Stimulated activated CD8-positive, alpha-beta memory T cell treated with anti-CD3 and anti-CD28 coated beads, Interleukin-7, amount 100 ng/mL, for 4 hours (primary cell): ENCODE data around the gene SMIM24.
"Not testable (repeated sequence)": the region's sequence is repeated elsewhere in the genome, so short reads cannot be mapped to it uniquely, and the experiment has no call there.

Experiments used
- DNase-seq, 2 donors: peaks; one replicate each; pipeline ENCODE4 v3.0.0-alpha.2; 2020; ENCODE audit warnings: low read depth in 2 of 2

Gene SMIM24

DNA sequence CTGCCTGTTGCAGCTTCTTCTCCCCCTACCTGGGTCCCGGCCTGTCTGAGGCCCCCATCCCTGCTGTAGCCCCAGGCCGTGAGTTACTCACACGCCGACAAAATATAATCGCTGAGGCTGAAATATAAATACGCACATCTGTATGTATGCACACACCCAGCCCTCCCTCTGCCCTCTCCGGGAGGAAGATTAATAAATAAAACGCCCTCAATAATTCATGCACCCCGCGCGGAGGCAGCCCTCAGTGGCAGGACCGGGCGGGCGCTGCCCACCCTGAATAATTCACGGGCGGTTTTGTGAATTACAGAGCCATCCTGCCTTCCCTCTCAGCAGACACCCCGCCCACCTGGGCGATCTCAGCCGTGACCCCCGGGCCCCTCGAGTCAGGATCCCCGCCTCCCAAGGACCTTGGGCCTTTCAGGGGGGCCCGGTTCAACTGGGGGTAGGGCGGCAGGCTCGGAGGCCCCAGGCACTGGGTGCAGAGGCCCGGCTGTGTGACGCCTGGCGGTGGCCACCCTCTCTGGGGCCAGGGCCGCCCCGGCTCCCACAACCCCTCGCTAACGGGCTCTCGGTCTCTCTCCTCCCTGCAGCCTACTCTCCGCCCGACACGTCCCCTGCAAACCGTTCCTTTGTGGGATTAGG, 24.2 kb downstream of the SMIM24 start:
- DNase-seq, result no peak

DNA sequence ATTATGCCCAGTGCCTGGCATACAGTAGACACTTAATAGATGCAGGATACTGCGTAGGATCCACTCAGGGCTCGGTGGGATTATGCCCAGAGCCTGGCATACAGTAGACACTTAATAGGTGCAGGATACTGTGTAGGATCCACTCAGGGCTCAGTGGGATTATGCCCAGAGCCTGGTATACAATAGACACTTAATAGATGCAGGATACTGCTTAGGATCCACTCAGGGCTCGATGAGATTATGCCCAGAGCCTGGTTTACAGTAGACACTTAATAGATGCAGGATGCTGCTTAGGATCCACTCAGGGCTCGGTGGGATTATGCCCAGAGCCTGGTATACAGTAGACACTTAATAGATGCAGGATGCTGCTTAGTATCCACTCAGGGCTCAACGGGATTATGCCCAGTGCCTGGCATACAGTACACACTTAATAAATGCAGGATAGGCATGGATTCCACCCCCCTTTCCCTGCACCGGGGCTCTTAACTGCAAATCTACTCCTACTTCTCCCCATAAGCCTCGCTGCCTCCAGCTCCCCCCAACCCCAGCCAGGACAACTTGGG, 24.9 kb downstream of the SMIM24 start:
- no peak for DNase-seq

DNA sequence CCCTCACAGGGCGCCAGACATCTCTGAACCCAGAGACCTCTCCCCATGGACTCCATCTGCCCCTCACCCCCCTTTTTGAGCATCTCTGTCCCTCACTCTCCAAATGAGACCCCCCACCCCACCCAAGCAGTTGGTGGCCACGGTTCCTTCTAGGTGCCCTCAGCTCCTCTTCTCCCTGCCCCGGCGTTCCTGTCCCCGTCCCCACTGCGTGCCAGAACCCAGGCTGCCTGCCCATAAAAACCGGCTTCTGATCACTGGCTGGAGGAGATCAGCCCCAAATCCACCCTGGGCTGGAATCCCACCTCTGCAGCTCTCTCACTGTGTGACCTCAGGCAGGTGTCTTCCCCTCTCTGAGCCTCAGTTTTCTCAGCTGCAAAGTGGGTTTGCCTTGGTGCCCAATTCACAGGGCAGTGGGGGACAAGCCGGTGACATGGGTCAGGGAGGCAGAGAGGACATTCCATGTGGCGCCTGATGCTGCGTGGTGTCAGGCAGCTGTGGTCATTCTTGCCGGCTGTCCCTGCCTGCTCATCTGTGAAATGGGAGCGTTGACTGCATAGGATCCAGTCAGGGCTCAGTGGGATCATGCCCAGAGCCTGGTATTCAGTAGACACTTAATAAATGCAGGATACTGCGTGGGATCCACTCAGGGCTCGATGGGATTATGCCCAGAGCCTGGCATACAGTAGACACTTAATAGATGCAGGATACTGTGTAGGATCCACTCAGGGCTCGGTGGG, 25.5 kb downstream of the SMIM24 start:
- DNase-seq, result no peak

DNA sequence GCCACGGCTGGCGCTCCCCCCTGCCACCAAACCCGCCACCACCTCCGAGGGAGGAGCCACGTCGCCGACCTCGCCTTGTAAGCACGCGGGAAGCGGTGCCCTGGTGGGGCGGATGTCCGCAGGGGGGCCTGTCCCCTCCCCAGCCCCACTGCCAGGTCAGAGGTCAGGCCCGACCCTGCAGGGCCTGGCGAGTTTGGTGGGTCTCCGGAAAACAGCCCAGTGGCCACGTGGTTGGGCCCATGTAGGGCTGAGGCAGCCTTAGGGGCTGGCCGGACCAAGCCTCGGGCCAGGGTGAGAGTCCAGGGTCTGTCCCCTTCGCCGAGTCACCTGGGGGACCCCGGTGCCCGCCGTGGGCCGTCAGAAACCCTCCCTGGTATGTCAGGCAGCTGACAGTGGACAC, 26.5 kb downstream of the SMIM24 start:
- DNase-seq, result no peak

DNA sequence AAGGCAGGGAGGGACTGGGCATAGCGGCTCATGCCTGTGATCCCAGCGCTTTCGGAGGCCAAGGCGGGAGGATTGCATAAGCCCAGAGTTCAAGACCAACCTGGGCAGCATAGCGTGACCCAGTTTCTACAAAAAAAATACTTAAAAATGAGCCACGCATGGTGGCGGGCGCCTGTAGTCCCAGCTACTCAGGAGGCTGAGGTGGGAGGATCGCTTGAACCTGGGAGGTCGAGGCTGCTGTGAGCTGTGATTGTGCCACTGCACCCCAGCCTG, 27.4 kb downstream of the SMIM24 start:
- DNase-seq, result not testable (repeated sequence)

DNA sequence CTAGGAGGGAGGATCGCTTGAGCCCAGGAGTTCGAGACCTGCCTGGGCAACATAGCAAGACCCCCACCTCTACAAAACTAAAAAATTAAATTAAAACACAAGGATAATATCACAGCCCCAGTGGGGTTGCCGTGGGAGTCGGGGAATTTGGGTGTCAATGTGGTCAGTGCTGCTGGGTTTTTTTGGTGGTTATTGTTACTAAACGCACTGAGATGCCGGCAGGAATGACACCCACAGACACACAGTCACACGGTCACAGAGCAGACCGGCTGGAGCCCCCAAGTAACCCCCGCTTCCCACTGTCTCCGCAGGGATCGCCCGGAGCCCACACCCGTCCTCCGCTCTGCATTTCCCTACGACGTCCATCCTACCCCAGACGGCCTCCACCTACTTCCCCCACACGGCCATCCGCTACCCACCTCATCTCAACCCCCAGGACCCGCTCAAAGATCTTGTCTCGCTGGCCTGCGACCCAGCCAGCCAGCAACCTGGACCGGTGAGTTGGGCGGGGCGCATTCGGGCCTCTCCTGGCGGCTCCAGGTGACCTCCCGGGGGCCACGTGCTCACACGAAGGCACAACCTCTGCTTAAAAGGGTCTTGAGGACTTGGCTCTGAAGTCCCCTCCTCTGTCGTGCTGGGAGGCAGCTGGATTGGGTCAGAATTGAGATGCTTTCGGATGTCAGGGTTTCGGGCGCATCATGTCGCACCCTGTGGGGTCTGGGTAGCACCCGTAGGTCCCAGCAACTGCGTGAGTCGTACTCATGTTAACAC, 28.0 kb downstream of the SMIM24 start:
- DNase-seq, result no peak

DNA sequence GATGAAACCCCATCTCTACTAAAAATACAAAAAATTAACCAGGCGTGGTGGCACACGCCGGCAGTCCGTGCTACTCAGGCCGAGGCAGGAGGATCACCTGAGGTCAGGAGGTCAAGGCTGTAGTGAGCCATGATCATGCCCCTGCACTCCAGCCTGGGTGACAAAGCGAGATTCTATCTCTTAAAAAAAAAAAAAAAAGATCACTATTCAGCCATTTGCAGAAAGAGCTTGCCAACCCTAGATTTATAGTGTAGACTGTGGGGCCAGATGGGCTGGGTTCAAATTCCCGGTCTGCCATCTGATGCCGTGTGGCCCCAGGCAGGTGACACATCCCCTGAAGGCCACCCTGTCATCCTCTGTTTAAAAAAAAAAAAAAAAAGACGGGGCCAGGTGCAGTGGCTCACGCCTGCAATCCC, 28.9 kb downstream of the SMIM24 start:
- DNase-seq, result no peak

DNA sequence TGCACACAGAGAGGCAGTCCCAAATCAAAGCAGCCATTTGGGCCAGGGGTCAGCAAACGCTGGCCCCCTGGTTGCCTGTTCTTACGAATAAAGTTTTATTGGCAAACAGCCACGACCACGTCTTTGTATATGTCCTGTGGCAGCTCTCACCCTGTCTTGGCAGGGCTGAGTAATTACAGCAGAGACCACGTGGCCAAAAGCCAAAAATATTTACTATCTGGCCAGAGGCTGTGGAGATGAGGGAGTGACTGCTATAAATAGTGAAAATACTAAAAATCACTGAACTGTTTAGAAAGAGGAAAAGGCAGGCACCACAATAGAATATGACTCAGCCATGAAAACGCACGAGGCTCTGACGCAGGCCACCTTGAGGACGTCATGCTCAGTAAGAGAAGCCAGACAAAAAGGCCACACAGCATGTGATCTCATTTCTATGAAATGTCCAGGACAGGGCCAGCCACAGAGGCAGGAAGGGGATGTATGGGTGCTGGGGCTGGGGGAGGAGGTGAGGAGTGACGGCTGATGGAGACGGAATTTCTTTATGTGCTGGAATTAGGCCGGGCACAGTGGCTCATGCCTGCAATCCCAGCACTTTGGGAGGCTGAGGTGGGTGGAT, 29.4 kb downstream of the SMIM24 start:
- DNase-seq, result no peak

DNA sequence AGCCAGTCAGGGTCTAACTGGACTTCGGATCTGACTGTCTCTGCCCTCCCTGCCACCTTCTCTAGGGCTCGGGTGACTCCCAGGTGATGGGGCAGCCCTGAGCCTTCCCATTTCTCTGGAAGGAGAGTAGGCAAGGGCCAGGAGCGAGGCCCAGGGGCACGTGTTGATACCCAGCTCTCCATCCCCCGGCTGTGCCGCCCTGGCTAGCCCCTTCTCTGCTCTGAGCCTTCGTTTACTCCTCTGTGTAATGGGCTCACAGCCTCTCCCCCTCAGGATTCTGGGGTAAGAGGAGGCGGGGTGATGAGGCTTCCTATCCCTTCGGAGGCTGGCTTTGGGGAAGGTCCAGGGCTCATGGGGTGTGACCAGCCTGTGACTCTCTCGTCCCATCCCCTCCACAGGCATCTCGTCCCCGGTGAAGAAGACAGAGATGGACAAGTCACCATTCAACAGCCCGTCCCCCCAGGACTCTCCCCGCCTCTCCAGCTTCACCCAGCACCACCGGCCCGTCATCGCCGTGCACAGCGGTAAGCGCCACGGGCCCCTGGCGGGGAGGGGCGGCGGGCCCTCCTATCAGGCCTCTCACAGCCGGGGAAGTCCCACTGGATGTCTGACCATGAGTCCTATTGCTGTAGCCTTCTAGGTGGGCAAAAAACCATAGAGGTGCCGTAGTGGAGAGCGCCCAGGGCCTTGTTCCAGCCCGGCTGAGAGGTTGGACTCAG, 31.6 kb downstream of the SMIM24 start:
- no peak for DNase-seq

DNA sequence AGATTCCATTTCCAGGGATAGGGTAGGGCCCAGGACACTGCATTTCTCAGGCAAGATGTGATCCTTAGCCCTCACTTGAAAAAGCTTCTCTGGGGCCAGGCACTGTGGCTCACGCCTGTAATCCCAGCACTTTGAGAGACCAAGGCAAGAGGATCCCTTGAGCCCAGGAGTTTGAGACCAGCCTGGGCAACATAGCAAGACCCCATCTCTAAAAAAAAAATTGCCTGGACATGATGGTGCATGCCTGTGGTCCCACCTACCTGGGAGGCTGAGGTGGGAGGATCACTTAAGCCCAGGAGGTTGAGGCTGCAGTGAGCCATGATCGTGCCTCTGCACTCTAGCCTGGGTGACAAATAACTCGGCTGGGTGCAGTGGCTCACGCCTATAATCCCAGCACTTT, 33.7 kb downstream of the SMIM24 start:
- not testable (repeated sequence) for DNase-seq

DNA sequence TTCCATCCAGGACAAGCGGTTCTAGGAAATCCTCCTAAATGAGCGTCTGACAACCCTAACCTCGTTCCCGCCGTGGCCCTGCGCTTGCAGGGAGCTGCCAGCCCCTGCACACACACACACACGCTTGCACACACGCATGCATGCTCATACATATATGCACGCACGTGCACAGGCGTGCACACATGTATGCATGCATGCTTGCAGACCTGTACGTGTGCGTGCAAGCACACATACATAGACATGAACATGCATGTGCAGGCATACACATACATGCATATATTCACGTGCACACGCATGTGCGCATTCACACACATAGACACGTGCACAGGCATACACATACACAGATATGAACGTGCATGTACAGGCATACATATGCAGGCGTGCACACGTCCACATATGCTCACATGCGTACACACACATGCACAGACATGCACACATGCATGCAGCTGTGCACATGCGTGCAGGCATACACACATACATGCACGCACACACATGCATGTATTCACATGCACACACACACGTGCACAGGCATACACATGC, 35.6 kb downstream of the SMIM24 start:
- DNase-seq, result no peak

DNA sequence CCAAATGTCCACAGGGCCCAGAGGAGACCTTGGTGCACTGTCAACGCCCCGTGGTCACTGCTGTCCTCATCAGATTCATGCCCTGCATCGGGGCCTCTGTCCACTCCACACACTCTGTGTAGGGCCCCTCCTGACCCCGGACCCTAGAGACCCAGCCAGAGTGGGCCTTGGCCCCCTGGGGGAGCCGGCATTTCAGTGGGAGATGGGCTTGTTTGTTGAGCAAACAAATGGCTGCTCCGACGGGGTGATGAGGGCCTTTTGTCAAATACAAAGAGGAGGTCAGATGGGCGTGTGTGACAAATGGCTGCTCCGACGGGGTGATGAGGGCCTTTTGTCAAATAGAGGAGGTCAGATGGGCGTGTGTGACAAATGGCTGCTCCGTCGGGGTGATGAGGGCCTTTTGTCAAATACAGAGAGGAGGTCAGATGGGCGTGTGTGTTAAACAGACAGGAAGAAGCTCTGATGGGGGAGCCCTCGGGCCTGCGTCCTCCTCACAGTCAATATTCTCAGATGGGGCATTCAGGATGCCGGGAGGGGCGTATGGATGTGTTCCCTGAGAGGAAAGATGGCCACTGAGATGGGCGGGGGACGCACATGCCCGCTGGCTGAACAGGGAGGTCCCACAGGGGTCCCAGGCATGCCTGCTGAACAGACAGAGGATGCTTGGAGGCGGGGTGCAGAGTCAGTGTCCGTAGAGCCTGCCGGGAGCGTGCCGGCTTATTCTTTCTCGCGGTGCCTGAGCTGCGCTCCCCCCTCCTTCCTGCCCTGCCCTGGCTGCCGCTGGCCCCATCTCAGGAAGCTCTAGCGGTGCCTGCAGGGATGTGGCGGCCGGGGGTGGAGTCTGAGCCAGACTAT, 36.3 kb downstream of the SMIM24 start:
- no peak for DNase-seq

DNA sequence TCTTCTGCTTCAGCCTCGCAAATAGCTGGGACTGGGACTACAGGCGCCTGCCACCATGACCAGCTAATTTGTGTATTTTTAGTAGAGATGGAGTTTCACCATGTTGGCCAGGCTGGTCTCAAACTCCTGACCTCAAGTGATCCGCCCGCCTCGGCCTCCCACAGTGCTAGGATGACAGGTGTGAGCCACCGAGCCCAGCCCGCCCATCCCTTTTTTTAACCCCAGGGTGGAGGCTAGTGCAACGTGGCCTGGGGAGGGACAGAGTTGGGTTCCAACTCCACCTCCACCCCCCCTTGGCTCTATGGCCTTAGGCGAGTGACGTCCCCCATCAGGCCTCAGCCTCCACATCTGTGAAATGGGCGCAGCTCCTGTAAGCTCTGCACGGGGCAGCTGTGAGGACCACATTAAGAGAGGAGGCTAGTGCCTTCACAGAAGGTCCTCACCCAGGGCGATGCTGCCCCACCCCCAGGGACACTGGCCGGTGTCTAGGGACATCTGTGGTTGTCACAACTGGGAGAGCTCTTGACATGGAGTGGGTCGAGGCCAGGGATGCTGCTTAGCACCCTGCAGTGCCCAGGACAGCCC, 37.7 kb downstream of the SMIM24 start:
- no peak for DNase-seq

DNA sequence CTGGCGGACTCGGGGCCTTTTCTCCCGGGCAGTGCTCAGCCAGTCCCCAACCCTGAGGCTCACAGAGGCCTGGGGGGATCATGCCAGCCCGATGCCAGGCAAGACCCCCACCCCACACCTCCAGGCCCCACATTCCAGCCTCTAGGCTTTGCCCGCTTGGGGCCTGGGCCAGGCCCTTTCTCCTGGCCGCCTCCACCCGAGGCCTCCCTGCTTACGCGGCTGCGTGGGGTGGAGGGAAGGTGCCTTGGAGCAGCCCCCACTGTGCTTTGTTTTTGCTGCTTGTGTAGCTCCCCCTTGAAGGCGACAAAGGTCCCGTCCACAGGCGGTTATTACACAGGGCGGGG, 38.4 kb downstream of the SMIM24 start:
- DNase-seq, result no peak

DNA sequence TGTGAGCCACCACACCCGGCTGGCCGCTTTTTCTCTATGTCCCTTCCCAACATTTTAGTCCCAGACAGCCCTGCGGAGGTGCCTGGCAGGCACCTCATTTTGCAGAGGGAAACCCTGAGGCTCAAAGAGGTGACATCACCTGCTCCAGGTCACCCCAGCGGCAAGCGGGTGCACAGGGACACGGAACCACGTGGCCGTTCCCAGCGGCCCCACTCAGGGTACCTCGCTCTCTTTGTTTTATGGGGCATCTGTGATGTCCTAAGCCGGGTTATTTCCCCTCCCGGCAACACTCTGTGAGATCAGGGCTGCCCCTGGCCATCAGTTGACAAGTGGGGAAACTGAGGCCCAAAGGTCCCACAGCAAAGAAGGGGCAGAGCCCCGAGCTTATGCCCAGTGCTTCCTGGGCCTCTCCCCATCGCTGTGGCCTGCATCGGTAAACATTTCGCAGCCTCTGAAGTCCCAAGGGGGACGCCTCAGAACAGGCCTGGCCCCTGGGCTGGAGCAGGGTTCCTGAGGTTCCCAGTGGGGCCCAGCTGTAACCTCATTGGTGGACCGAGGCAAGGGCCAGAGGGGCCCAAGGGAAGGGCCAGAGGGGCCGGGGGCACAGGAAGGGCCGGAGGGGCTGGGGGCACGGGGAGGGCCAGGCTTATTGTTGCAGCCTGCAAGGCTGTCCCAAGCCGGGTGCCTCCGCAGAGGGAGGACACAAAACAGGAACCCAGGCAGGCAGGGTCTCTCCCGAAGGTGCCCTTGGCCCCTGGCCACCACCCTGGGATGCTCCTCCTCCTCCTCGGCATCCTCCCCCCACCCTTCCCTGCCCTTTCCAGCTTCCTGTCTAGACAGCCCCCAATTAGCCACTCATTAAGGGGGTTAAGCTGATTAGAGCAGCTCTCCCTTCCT, 39.0 kb downstream of the SMIM24 start:
- no peak for DNase-seq

DNA sequence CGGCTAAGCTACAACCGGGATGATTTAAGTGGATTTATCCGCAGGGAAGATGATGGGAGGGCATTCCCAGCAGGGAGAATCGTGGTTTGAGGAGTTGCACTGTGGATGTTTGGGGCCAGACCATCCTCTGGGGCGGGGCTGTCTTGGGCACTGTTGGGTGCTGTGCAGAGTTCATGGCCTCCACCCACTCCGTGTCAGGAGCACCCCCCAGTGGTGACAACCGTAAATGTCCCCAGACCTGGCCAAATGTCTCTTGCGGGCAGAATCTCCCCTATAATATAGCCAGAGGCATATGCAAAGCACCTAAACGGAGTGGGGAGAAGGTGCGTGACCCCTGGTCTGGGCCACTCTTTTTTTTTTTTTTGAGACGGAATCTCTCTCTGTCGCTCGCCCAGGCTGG, 40.2 kb downstream of the SMIM24 start:
- peak; percentile 3 to 30 for DNase-seq

DNA sequence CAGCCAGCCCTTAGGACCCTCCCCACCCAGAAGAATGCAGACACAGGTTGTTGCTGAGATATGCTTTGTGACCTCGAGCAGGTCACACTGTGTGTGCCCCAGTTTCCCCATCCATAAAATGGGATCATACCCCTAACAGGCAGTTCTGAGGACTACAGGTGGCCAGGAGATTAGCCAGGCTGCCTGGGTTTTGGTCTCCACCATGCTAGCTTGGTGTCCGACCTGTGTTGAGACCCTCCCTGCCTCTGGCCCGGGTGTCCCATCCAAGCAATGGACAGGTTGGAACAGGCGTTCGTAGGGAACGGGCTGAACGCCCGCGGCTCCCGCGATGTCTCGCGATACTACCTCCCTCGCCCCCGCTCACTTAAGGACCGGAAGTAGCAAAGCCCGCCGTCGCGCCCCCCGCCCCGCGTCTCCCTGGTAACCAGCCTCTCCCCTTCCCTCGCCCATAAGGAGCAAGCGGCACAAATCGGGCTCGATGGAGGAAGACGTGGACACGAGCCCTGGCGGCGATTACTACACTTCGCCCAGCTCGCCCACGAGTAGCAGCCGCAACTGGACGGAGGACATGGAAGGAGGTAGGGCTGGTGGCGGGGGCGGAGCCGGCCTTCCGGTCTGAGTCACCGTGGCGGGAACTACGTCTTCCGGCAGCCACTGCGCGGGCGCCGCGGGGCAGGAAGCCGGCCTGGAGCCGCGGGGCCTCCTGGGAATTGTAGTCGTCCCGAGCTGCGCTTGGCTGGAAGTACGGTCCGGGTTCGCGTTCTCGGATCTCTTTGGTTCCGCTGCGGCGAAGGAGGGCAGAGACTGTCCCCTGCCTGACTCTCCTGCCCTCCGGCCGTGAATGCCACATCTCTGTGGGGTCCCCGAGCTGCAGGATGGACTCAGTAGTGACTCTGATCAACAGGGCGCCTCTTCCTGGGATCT, 45.4 kb downstream of the SMIM24 start:
- peak; percentile 91 to 95 for DNase-seq
